ENCODE data around the gene ATXN3.

DNA sequence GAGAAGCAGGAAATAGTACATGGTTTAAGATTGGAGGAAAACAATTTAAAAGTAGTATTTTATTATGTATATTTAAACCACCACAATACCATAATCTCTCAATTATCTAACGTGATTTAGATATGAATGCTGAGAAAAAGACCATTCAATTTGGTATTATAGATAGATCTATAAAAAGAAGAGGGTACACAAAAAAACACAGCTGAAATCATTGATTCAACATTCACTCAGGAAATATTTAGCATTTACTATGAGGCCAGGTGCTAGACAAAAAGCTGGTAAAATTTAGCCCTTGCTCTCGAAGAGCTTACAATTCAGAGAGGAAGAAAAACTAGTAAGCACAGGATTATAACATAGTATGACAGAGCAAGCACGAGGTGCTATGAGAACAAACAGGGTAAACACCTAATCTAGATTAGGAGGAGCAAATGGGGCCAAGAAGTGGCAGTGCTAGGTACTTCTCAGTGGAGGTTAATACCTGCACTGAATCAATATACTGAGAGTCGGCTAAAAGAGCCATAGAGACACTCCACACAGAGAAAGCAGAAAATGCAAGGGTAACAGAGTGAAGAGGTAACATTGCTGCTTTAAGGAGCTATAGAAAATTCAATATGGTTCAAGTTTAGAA is 94.1 kb downstream of the ATXN3 start:
- TF ChIP-seq, protein P1, sequence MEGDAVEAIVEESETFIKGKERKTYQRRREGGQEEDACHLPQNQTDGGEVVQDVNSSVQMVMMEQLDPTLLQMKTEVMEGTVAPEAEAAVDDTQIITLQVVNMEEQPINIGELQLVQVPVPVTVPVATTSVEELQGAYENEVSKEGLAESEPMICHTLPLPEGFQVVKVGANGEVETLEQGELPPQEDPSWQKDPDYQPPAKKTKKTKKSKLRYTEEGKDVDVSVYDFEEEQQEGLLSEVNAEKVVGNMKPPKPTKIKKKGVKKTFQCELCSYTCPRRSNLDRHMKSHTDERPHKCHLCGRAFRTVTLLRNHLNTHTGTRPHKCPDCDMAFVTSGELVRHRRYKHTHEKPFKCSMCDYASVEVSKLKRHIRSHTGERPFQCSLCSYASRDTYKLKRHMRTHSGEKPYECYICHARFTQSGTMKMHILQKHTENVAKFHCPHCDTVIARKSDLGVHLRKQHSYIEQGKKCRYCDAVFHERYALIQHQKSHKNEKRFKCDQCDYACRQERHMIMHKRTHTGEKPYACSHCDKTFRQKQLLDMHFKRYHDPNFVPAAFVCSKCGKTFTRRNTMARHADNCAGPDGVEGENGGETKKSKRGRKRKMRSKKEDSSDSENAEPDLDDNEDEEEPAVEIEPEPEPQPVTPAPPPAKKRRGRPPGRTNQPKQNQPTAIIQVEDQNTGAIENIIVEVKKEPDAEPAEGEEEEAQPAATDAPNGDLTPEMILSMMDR (IDR thresholded peaks at IDR 0.05), result no peak
- no peak for TF ChIP-seq POLR2AphosphoS5 (IDR thresholded peaks at IDR 0.05)
